Activated T-cell treated with anti-CD3 and anti-CD28 coated beads, Interleukin-2, amount 50 U/mL, for 1 hour (primary cell): ENCODE measurements around the gene GRIFIN.
"Not testable (repeated sequence)": the region's sequence is repeated elsewhere in the genome, so short reads cannot be mapped to it uniquely, and the experiment has no call there.

Source experiments
- DNase-seq: peaks from one replicate; pipeline ENCODE4 v3.0.0-alpha.2; 2020

The GRIFIN gene

DNA sequence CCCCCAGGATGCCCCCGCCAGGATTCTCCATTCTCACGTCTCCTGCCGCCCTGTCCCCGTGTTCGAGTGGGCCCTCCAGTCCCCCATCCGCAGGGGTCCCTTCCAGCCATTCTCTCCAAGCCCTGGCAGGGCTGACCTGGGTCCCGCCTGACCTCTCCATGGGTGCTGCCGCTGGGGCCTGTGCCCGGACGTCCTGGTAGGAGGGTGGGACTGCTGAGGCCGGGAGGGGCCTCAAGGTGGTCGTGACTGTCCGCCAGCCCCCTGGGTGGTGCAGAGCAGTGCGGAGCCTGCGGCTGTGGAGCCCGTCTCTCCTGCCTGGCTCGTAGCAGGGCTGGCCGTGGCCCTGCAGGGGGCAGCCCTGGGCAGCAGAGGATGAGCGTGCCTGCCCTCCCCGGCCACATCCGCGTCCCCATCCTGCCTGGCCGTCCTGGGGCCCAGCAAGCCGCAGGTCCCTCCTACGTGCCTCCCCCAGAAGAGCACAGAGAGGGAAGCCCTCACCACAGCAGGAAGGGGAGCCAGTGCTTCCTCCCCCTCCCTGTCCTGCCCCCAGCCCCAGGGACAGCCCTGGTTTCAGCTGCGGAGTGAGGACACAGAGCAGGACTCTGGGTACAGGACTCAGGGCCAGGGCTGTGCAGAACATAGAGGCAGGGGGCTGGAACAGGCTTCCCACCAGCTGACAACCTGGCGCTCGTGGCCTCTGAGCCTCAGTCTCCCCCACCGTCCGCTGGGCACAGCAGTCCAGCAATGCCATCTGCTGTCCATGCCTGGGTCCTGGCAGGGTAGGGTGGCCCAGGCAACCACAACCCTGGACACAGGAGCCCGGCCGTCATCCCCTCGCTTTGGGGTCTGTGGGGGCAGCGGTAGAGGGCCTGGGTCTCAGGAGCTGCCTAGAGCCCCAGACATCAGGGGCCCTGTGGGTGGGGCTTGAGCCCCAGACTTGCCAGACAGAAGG, 1.5 kb upstream of the GRIFIN start:
- peak; percentile 67 for DNase-seq

DNA sequence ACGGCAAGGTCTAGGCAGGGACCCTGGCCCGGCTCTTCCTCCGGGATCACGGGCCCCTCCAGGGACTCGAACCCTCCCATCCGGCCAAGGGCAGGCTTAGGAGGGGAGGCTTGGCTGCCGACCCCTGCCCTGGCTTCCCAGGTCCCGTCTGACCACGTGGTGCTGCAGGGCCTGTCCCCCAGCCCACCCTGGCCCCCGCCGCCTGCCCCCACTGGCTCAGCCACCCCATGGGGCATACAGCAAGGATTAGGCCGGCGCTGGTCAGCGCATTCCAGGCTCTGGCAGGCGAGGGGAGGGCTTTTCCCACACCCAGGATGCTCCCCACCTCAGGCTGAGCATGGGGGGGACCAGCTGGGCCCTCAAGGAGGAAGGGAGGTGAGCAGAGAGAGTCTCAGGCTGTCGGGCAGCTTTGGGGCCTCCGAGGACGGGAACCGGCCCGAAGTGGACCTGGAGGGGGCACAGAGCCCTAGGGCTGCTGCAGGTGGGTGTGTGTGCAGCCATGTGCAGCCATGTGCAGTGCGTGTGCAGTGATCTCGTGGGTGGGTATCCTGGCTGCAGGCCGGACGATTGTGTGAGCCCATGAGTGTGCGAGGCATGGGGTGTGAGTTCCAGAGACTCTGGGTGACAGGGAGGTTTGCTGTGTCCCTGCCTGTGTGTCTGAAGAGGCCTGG, 713 bp upstream of the GRIFIN start:
- DNase-seq = no peak

DNA sequence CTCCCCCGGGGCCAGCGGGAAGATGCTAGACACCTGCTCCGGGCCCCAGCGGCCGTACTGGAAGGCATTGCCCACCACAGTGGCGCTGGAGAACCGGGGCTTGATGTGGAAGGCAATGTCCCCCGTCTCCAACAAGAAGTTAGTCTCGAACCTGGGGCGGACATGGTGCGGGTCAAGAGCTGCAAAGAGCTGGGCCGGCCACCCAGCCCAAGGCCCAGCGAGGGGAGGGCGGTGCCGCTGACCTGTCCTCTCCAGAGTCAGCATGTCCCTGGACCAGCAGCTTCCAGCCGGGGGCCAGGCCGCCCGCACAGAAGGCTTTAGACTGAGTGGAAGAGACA, 551 bp downstream of the GRIFIN start:
- no peak for DNase-seq

DNA sequence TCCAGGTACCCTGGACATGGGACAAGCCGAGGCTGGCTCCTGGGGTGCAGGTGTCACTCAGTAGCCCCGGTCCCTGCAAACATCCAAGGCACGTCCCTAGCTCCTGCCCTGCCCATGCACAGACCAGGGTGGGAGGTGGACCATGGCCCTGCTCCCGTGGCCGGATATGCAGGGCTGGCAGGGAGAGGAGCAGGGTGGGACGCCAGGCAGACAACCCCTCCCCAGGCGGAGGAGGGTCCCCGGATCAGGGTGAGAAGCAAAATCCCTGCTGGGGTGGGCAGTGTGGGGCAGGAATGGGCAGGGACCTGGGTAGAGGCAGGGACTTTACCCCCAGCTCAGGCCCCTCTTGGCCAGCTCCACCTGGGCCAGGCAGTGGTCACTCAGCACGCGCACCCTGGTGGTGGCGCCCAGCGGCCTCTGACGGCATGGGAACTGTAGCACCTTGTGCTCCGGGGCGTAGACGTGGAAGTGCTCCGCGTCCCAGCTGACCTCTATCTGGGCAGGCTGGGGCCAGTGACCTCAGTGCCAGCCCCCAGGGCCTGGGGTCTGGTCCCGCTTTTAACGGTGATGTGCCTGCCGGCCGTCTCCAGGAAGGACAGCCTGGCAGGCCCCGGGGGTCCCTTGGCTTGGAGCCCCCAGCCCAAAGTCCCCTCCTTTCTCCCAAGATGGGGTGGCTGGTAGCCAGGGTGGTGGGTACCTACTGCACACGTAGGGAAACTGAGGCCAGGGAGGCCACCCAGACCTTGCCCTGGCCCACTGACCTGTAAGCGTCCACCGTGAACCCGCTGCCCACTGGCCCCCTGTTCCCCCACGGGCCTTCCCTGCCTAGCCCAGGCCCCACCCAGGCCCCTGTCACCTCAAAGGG, 1.2 kb downstream of the GRIFIN start:
- DNase-seq = no peak

DNA sequence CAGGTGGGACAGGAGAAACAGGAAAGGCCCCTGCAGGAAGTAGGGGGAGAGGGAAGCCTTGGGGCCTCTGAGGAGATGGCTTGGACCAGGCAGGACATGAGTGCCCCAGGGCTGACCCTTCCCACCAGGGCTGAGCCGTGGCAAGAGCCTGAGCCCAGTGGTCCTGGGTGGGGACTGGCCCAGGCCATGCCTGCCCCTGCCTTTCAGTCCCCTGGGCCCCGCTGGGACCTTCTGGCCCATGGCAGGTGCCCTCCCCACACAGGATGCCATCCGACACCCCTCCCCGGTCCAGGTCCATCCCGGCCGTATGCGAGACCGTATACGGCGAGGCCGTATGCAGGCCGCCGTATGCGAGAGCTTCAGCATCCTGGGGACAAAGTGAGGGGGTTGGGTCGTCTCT, 2.0 kb downstream of the GRIFIN start:
- DNase-seq = no peak

DNA sequence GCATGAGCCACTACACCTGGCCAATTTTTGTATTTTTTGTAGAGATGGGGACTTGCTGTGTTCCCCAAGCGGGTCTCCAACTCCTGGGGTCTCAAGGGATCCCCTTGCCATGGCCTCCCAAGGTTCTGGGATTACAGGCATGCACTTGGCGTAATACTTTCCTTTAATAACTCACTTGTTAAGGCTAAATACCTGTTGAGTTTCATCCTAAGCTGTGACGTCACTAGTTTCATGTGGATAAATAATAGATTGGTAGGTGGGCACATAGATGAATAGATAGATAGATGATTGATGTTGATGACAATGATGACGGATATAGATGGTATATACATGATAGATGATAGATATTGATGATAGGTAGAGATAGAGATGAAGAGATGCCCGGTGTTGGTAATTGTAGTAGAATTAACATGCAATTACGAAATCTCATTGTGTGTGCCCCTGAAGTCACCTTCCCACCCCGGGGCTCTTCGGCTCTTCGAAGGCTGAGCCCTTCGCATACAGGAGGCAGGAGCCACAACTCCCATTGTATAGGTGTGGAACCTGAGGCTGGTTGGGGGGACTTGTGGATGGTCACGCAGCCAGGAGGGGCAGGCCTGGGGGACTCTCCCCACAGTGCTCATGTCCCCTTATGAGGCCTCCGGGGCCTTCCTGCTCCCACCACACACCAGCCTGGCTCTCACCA, 2.6 kb downstream of the GRIFIN start:
- DNase-seq = no peak

DNA sequence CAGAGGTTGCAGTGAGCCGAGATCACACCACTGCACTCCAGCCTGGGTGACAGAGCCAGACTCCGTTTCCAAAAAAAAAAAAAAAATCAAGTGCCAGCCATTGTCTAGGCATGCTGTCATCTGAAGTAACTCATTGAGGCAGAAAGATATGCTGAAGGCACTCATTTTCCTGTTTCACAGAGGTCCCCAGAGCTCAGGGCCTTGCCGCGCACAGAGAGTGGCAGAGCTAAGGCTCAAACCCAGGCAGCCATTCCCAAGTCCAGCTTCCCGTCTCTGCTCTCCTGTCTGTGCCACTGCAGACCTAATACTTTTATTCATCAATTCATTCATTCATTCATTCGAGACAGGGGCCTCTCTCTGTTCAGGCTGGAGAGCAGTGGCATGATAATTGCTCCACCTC, 3.5 kb downstream of the GRIFIN start:
- DNase-seq = no peak

DNA sequence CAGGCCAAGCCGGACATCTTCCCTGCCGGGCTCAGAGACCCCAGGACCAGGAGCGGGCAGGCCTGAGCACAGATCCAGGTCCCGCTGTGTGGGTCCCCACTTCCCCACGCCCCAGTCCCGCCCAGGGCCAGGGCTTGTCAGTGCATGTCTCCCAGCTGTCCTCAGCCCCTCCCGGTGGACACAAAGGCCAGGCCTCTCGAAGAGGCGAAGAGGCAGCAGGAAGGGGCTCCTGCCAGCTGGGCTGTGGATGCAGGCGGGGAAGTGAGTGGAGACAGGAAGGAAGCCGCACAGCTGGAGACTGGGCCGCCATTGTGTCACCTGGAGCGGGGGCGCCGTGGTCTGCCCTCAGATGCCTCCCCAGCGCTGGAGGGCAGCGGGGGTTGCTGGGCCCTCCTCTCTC, 4.8 kb downstream of the GRIFIN start:
- no peak for DNase-seq

DNA sequence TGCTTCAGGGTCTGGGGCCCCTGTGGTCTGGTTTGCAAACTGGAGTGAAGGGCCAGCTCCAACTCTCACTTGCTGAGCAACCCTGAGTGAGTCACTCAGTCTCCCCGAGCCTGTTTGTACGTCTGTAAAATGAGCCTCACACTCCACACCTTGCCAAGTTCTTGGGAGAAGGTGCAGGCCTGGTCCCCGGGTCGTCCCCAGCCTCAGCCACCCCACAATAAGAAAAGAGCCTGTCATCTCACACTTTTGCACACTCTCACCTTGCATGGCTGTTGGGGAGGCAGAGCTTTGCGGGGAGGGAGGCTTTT, 5.2 kb downstream of the GRIFIN start:
- no peak for DNase-seq

DNA sequence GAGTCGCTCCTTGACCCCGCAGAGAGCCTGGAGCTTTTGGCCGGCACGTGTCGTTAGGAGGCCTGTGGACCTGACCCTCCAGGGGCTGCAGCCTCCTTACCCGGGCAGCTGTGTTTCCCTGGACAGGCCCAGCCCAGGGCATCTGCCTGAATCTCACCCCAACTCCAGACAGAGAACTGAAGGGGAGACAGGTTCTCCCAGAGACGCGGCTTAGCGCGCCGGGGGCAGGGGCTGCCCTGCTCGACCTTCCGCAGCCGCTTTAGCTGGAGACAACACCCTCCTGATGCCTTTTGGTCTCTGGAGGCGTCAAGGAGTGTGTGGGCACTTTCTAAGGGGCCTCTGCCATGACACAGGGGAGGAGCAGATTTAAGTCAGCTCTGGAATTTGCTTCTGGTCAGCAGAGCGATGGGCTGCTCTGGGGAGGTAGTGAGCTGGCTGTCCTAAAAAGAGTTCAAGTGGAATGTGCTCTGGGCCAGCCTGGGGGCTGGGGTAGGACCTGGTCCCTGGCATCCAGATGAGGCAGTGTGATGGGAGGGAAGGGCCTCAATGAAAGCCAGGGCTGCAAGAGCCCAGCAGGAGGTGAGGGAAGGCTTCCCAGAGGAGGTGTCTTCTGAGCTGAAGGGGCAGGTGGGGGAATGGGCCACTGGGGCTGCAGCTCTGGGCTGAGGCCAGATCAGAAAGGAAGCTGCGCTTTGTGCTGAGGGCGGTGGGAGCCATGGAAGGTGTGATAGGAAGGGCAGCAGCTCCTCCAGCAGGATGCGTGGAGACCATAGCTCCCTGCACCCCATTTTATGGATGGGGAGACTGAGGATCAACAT, 5.8 kb downstream of the GRIFIN start:
- no peak for DNase-seq

DNA sequence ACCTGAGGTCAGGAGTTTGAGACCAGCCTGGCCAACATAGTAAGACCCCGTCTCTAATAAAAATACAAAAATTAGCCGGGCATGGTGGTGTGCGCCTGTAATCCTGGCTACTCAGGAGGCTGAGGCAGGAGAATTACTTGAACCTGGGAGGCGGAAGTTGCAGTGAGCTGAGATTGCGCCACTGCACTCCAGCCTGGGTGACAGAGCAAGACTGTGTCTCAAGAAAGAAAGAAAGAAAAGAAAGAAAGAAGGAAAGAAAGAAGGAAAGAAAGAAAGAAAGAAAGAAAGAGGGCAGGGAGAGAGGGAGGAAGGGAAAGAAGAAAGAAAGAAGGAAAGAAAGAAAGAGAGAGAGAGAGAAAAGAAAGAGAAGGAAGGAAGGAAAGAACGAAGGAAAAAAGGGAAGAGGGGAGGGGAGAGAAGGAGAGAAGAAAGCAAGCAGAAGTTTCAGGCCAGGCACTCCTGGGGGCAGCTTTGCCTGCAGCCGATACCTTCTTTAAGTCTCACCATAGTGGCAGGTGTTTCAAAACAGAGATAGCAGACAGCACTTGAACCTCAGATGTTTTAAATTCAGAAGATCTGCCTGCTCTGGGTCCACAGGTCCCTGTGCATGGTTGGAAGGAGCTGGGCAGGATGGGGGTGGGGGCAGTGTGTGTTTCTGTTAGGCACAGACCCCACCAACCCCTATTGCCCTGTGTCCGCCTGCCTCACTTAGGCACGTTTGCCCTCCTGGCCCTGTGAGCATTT, 6.6 kb downstream of the GRIFIN start:
- not testable (repeated sequence) for DNase-seq

DNA sequence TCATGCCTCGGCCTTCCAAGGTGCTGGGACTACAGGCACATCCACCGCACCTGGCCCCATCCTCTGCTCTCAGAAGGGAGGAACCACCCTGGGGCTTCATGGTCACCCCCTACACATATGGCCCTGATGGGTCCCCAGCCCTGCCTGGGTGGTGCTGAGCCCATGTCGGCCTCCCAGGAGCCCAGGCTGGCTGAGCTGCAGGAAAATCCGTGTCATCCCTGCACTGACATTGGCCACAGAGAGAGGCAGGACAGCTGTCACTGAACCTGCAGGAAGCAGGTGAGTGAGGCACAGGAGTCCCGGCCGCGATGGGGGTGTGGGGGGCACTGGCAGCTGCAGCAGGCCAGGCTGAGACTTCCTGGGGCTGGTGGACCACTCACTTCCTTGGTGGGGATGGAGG, 8.0 kb downstream of the GRIFIN start:
- no peak for DNase-seq

DNA sequence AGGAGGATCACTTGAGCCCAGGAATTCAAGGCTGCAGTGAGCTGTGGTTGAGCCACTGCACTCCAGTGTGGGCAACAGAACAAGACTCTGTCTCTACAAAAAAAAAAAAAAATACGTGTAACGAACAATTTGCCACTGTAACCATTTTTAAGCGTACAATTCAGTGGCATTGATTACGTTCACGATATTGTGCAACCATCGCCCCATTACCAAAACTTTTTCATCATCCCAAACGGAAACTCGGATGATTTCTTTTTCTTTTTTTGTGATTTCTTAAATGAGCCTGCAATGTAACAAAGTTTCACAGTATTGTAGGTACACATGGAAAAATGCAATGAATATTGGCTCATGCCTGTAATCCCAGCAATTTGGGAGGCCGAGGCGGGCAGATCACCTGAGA, 9.5 kb downstream of the GRIFIN start:
- DNase-seq = no peak

DNA sequence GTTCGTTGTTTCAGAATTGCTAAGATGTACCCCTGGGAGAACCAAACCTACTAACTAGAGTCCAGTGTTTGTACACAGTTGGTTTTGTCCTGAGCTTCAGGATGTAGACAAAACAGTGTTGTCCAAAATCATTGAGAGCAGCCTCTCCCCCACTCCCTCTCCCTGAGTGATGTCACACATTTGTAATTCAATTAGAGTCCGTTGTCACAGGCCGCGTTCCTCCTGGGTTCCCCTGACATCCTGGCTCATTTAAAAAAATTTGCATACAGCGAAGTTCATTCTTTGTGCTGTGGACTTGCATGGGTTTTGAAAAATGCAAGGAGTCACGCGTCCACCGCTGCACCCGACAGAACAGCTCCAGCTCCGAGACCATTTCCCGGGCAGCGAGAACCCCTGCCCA, 10.3 kb downstream of the GRIFIN start:
- no peak for DNase-seq

DNA sequence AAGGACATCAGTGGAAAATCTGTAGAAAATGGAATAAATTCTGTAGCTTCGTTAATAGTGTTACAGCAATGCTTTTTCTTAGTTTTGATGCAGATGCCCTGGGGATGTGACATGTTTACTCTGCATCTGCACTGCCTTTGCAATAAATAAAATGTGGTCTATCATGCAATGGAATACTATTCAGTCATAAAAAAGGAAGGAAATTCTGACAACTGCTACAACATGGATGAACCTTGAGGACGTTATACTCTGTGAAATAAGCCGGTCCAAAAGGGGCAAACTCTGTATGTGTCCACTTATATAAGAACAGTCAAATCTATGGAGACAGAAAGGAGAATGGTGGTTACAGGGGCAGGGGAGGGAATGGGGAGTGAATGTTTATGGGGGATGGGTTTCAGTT, 13.5 kb downstream of the GRIFIN start:
- DNase-seq = no peak

DNA sequence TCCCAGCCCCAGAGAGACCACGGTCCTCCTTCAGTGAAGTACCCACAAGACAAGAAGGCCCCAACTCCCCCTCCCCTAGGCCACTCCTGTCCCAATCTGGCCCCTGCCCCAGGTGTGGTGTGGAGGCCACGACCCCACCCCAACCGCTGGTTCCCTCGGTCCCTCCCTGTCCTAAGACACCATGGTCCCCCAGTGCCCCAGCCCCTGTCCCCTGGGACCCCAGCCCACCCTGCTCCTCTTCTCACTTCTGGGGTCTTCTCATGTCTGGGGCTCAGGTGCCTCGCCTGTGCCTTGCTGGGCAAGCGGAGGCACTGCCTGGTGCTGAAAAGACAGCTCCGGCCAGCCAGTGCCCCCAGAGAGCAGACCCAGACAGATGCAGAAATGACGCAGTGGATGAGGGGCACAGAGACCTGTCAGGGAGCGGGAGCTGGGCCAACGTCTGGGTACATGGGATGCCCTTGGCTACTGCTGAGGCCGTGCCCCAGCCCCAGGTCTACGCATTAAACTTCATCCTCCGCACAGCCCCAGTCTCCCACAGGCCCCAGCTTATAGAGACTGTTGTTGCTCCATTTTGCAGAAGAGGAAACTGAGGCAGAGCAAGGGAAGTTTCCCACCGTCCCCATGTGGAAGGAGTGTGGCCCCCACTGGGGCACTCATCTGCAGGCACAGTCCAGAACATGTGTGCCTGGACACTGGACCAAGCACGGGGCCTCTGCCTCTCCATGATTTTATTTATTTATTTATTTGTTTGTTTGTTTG, 14.8 kb downstream of the GRIFIN start:
- no peak for DNase-seq

DNA sequence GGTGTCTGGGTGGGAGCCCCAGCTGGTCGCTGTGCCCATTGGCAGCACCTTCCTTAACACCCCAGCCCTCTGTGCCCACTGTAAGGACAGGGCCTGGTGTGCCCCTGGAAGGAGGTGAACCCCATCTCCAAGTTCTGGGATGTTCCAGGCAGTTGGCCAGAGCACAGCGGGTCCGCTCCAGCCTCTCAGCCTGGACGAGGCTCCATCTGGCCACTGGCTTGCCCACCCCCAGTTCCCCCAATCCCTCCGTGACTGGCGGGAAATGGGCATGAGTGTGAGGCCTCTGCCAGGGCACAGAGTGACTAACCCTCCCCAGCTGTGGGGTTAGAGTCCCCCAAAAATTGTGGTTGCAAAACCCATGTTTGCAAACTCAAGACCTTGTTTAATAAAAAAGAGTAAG, 15.6 kb downstream of the GRIFIN start:
- DNase-seq = no peak

DNA sequence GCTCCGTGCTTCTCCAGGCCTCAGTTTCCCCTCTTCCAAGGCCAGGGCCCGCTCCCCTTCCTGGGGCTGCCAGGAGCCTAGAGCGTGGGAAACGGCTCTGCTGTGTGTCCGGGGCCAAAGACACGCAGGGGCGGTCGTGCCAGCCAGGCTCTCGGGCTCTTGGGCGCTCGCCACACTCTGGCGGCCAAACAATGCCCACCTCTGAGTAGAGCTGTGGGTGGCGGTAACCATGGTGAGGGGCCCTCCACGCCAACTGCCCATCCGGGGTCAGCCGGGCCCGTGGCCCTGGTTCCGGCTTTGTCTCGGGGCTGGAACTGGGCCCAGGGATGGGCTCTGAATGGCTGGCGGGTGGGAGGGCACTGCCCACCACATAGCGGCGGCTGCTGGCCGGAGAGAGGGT, 16.0 kb downstream of the GRIFIN start:
- DNase-seq = no peak

DNA sequence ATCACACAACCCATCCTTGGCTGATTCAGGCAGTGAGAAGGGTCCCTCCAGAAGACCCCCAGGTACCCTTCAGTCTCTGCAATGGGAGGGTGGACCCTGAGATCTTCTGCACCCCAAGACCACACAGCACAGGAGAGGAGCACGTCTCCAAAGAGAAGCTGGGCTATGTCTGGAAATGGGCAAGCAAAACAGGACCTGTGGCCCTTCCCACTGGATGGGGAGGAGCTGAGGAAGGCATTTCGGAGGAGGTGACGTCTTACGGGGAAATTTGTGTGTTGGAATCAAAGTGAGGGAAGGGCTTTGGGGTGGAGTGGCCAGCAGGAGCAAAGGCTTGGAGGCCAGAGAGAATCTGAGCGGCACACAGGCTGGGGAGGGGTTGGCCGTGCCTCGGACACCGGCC, 16.5 kb downstream of the GRIFIN start:
- DNase-seq = no peak

DNA sequence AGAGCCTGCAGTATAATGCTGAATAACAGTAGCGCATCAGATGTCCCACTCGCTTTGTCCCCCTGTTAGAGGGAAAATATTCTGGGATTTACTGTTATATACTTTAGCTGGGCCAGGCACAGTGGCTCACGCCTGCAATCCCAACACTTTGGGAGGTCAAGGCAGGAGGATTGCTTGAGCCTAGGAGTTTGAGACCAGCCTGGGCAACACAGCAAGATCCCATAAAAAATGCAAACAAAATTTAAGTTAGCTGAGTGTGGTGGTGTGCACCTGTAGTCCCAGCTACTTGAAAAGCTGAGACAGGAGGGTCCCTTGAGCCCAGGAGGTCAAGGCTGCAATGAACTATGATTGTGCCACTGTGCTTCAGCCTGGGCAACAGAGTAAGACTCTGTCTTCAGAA, 22.3 kb downstream of the GRIFIN start:
- not testable (repeated sequence) for DNase-seq
